Measurements from ENCODE around the gene LILRB5. TPM values are rescaled to one million over a fixed set of nuclear protein-coding genes. Genes with fewer than 3 reads are reported as not detected.
A peak's percentile ranks its signal among the peaks of the same experiment; 100 is the strongest.
"Not testable (repeated sequence)": the region's sequence is repeated elsewhere in the genome, so short reads cannot be mapped to it uniquely, and the experiment has no call there.

Gene LILRB5
- total RNA-seq, 1 experiment from 2014 or later: not detected

DNA sequence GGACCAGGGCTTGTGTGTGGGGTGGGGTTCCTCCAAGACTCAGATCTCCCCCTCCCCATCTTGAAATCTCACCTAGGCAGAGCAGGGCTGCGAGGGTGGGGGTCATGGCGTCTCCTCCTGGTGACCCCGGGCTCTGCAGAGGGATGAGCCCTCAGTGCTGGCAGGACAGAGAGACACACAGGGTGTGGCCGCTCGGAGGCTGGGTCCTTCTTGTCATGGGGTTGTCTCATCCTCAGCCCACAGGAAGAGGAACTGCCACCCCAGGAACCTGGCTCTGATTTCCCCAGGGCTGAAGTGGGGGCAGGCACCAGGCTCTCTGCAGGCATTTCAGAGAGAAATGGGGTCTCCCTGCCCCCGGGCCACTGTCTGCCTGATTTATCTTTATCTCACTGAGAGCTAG is 14.4 kb downstream of the LILRB5 start, which contains the start of gene LILRA6:
Gene LILRA6 (minus strand): TSS at position 145 of the 400 bp plus-strand sequence.
- H3K9me2 ChIP-seq (ENCODE audit: insufficient read depth); CTCF ChIA-PET; BruUV-seq (replicated peaks); RAD21 ChIA-PET (ENCODE audit: low non-redundant PET in 1 of 2, low total read pairs in 2 of 2, uncharacterized antibody in 2 of 2, unreplicated experiment in 2 of 2); DNase-seq (ENCODE audit: low read depth, low spot score); H3K9me3 ChIP-seq (ENCODE audit: control insufficient read depth in 1 of 2, insufficient read depth in 1 of 2, low read depth in 1 of 2, low read length in 2 of 2); H3K4me2 ChIP-seq (ENCODE audit: low read length); H3K27ac ChIP-seq (ENCODE audit: low read depth, low read length); H3K4me1 ChIP-seq (ENCODE audit: control insufficient read depth in 1 of 2, insufficient read depth in 2 of 2, low read length in 2 of 2); H3K27me3 ChIP-seq (ENCODE audit: insufficient read depth, low read length); H3K79me2 ChIP-seq (ENCODE audit: insufficient read depth, low read length); POLR2A ChIA-PET; intact Hi-C loops (cut with micrococcal nuclease); H3K4me3 ChIP-seq (replicated peaks in 1 of 2; ENCODE audit: low read depth in 1 of 2, low read length in 2 of 2); H3K9ac ChIP-seq (ENCODE audit: low read length); ATAC-seq; H2AFZ ChIP-seq (ENCODE audit: low read depth, low read length, poor library complexity, severe bottlenecking); H3K36me3 ChIP-seq (ENCODE audit: control insufficient read depth in 1 of 2, insufficient read depth in 2 of 2, low read length in 2 of 2); H4K20me1 ChIP-seq (ENCODE audit: insufficient read depth): not testable (repeated sequence)

DNA sequence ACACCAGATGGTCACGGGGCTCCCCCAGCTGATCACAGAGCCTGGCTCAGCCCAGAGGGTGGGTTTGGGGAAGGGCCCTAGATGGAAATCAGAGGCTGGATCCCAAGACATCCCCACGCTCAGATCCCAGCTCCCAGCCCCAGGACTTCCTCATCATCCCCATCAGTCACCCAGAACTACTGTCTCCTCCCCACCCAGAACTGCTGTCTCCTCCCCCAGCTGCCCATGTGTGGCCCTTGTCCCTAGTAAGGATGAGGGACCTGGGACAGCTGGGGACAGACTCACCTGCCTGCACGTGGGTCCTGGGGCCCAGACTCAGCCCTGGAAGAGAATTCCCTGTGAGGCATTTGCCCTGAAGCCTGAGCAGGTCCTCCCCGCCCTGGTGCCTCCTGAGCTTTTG is 14.8 kb downstream of the LILRB5 start:
- CTCF ChIA-PET; H3K4me3 ChIP-seq (replicated peaks in 1 of 2; ENCODE audit: low read depth in 1 of 2, low read length in 2 of 2); H3K9me2 ChIP-seq (ENCODE audit: insufficient read depth); H3K9me3 ChIP-seq (ENCODE audit: control insufficient read depth in 1 of 2, insufficient read depth in 1 of 2, low read depth in 1 of 2, low read length in 2 of 2); intact Hi-C loops (cut with micrococcal nuclease); H3K79me2 ChIP-seq (ENCODE audit: insufficient read depth, low read length); H2AFZ ChIP-seq (ENCODE audit: low read depth, low read length, poor library complexity, severe bottlenecking); H3K27ac ChIP-seq (ENCODE audit: low read depth, low read length); POLR2A ChIA-PET; ATAC-seq; BruUV-seq (replicated peaks); H3K9ac ChIP-seq (ENCODE audit: low read length); RAD21 ChIA-PET (ENCODE audit: low non-redundant PET in 1 of 2, low total read pairs in 2 of 2, uncharacterized antibody in 2 of 2, unreplicated experiment in 2 of 2); H3K36me3 ChIP-seq (ENCODE audit: control insufficient read depth in 1 of 2, insufficient read depth in 2 of 2, low read length in 2 of 2); H3K27me3 ChIP-seq (ENCODE audit: insufficient read depth, low read length); H3K4me1 ChIP-seq (ENCODE audit: control insufficient read depth in 1 of 2, insufficient read depth in 2 of 2, low read length in 2 of 2); H3K4me2 ChIP-seq (ENCODE audit: low read length); DNase-seq (ENCODE audit: low read depth, low spot score); H4K20me1 ChIP-seq (ENCODE audit: insufficient read depth): not testable (repeated sequence)

DNA sequence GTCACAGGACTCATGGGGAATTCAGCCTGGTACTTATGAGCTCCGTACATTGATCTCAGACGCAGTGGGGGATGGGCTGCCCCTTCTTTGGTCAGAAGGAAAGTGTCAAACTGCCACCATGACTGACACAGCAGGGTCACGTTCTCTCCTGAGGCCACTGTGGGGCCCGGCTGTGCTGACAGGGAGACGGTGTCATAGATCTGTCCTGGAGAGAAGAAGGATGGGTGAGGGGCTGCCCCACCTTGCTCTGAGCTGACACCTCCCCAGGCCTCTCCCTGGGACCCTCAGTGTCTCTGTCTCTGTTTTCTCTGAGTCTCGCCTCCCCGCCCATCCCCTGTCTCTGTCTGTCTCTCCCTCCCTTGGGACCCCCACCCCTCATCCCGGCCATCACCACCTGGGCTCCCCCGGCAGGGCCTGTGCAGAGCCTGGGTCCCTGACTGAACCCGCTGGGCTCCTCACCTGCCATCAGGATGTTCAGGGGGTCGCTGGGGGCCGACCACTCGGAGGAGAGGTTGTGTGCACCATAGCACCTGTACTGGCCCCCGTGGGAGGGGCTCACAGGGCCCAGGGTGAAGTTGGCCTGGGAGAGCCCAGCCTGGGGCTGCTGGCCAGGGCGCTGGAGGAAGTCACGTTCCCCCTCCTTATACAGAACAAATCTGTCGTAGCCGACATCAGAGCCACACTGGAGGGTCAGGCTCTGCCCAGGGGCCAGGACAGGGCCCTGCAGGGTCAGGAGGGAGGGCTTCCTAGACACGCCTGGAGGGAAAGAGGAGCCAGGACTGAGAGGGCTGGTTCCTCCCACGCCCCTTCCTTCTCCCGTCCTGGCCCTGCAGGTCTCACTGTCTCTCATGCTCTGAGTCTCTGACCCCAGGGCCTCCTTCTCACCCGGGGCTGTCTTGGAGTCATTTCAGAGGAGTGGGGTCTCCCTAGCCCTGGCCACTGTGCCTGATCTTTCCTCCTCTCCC is 16.4 kb downstream of the LILRB5 start:
- POLR2A ChIA-PET; H3K27ac ChIP-seq (ENCODE audit: low read depth, low read length): not testable (repeated sequence)
- ATAC-seq: peak; percentile 18; the same call in 1 of the 2 replicates

DNA sequence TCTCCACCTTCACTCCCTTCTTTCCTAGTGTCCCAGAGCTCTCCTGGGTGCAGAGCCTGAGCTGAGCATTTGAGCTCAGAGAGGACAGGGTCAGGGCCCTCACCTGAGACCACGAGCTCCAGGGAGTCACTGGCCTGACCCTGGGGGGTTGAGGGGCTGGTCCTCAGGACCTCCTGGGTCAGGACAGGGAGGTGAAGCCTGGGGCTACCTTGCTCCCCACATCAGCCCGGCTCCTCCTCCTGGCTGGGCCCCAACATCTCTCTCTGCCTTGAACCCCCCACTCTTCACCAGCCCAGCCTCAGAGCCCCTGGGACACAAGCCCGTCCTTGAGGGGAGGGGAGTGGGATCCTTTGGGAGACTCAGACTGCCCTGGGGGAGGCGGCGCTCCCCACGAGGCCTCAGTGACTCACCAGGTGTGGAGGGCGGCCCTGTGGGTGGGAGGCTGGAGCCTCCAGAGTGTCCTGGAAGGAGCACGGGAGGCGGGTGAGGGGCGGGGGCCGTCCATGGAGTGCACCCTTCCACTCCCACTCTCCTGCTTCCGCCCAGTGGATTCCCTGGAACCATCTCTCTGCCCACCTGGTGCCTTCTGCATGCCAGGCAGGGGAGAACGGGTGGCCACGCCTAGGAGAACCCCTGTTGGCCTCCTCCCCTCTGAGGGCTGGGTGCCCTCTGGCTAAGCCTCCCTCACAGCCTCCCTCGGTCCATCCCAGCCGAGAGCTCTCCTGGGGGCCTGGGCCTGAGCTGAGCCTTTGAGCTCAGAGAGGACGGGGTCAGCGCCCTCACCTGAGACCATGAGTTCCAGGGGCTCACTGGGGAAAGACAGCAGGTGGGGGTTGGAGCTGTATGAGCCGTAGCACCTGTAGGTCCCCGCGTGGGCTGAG is 17.3 kb downstream of the LILRB5 start:
- H3K9ac ChIP-seq (ENCODE audit: low read length); DNase-seq (ENCODE audit: low read depth, low spot score); POLR2A ChIA-PET; H3K9me3 ChIP-seq (ENCODE audit: control insufficient read depth in 1 of 2, insufficient read depth in 1 of 2, low read depth in 1 of 2, low read length in 2 of 2); CTCF ChIA-PET; RAD21 ChIA-PET (ENCODE audit: low non-redundant PET in 1 of 2, low total read pairs in 2 of 2, uncharacterized antibody in 2 of 2, unreplicated experiment in 2 of 2); H2AFZ ChIP-seq (ENCODE audit: low read depth, low read length, poor library complexity, severe bottlenecking); H3K4me2 ChIP-seq (ENCODE audit: low read length); H3K27me3 ChIP-seq (ENCODE audit: insufficient read depth, low read length); H3K79me2 ChIP-seq (ENCODE audit: insufficient read depth, low read length); H3K4me1 ChIP-seq (ENCODE audit: control insufficient read depth in 1 of 2, insufficient read depth in 2 of 2, low read length in 2 of 2); H3K9me2 ChIP-seq (ENCODE audit: insufficient read depth); H3K36me3 ChIP-seq (ENCODE audit: control insufficient read depth in 1 of 2, insufficient read depth in 2 of 2, low read length in 2 of 2); H3K4me3 ChIP-seq (replicated peaks in 1 of 2; ENCODE audit: low read depth in 1 of 2, low read length in 2 of 2); H4K20me1 ChIP-seq (ENCODE audit: insufficient read depth); H3K27ac ChIP-seq (ENCODE audit: low read depth, low read length); BruUV-seq (replicated peaks); intact Hi-C loops (cut with micrococcal nuclease): not testable (repeated sequence)
- peak; percentile 45 for ATAC-seq

More for the DNA sequence above, 16.4 kb downstream of the LILRB5 start:
- H3K4me2 ChIP-seq (ENCODE audit: low read length); H3K4me3 ChIP-seq (replicated peaks in 1 of 2; ENCODE audit: low read depth in 1 of 2, low read length in 2 of 2); H3K9me2 ChIP-seq (ENCODE audit: insufficient read depth); H2AFZ ChIP-seq (ENCODE audit: low read depth, low read length, poor library complexity, severe bottlenecking); H3K27me3 ChIP-seq (ENCODE audit: insufficient read depth, low read length); CTCF ChIA-PET; H3K4me1 ChIP-seq (ENCODE audit: control insufficient read depth in 1 of 2, insufficient read depth in 2 of 2, low read length in 2 of 2); H3K9me3 ChIP-seq (ENCODE audit: control insufficient read depth in 1 of 2, insufficient read depth in 1 of 2, low read depth in 1 of 2, low read length in 2 of 2); DNase-seq (ENCODE audit: low read depth, low spot score); H3K79me2 ChIP-seq (ENCODE audit: insufficient read depth, low read length); H3K36me3 ChIP-seq (ENCODE audit: control insufficient read depth in 1 of 2, insufficient read depth in 2 of 2, low read length in 2 of 2); intact Hi-C loops (cut with micrococcal nuclease); H4K20me1 ChIP-seq (ENCODE audit: insufficient read depth); RAD21 ChIA-PET (ENCODE audit: low non-redundant PET in 1 of 2, low total read pairs in 2 of 2, uncharacterized antibody in 2 of 2, unreplicated experiment in 2 of 2); BruUV-seq (replicated peaks); H3K9ac ChIP-seq (ENCODE audit: low read length): not testable (repeated sequence)

Data from HCT116 (cell line).